Thyroid gland (tissue), 4 donors: ENCODE data around the gene CREB3L2.
"Not testable (repeated sequence)": the region's sequence is repeated elsewhere in the genome, so short reads cannot be mapped to it uniquely, and the experiment has no call there.

Experiments
- CTCF ChIP-seq, 6 experiments: fragments of 200-600 bp in 3 of 6; fragments of 450-650 bp in 3 of 6; sonication (generic) in 3 of 6; IDR thresholded peaks; one replicate each; pipeline ENCODE4 v1.5.1; 2016 to 2019; ENCODE audit warnings: antibody characterized with exemption in 6 of 6, mild to moderate bottlenecking in 2 of 6, inconsistent platforms in 1 of 6, moderate library complexity in 1 of 6
- POLR2A ChIP-seq, 2 donors: fragments of 450-650 bp; IDR thresholded peaks; one replicate each; pipeline ENCODE4 v1.6.1; 2017; ENCODE audit warnings: antibody characterized with exemption in 2 of 2, mild to moderate bottlenecking in 2 of 2, moderate library complexity in 1 of 2

GRCh38 chr7:138040063-138040462, 38.2 kb upstream of the CREB3L2 start:
- TF ChIP-seq CTCF, POLR2A (IDR thresholded peaks at IDR 0.05): not testable (repeated sequence)
